Thyroid gland (tissue), 4 donors: ENCODE data around the gene NRXN2. TPM values are rescaled to one million over a fixed set of nuclear protein-coding genes. Genes with fewer than 3 reads are reported as not detected.

Experiments
- DNase-seq, 2 donors: peaks; one replicate each; pipeline ENCODE4 v3.0.0-alpha.2; 2019
- H3K27ac ChIP-seq, 3 donors: fragments of 200-600 bp; sonication (generic); 1 replicate in 2 of 3; 2 replicates in 1 of 3; pipeline ENCODE4 v1.5.1; 2016 to 2019; ENCODE audit warnings: mild to moderate bottlenecking in 1 of 3, moderate library complexity in 1 of 3
- H3K27me3 ChIP-seq: fragments of 200-600 bp; sonication (generic); one replicate; pipeline ENCODE4 v1.5.1; 2019
- H3K36me3 ChIP-seq, 2 donors: fragments of 200-600 bp; sonication (generic); one replicate each; pipeline ENCODE4 v1.5.1; 2016 to 2019
- H3K4me1 ChIP-seq, 2 donors: fragments of 200-600 bp; sonication (generic); one replicate each; pipeline ENCODE4 v1.5.1; 2017 to 2019
- H3K4me3 ChIP-seq, 3 donors: fragments of 200-600 bp; sonication (generic); replicated peaks in 1 of 3; 1 replicate in 2 of 3; 2 replicates in 1 of 3; pipeline ENCODE4 v1.5.1; 2016; ENCODE audit warnings: mild to moderate bottlenecking in 1 of 3
- H3K9me3 ChIP-seq: fragments of 200-600 bp; sonication (generic); one replicate; pipeline ENCODE4 v1.5.1; 2017
- CTCF ChIP-seq, 6 experiments: fragments of 200-600 bp in 3 of 6; fragments of 450-650 bp in 3 of 6; sonication (generic) in 3 of 6; IDR thresholded peaks; one replicate each; pipeline ENCODE4 v1.5.1; 2016 to 2019; ENCODE audit warnings: antibody characterized with exemption in 6 of 6, mild to moderate bottlenecking in 2 of 6, inconsistent platforms in 1 of 6, moderate library complexity in 1 of 6
- POLR2A ChIP-seq, 2 donors: fragments of 450-650 bp; IDR thresholded peaks; one replicate each; pipeline ENCODE4 v1.6.1; 2017; ENCODE audit warnings: antibody characterized with exemption in 2 of 2, mild to moderate bottlenecking in 2 of 2, moderate library complexity in 1 of 2
- WGBS, 2 donors: methylation state at CpG; one replicate each; pipeline ENCODE4 v1.1.5; 2017; 5-methylcytosine and 5-hydroxymethylcytosine counted together
- intact Hi-C: fragments of 100-400 bp; cut with DNase I; formaldehyde crosslinking; loops from one replicate; pipeline ENCODE4 v1.15.1; 2023
- total RNA-seq, 4 donors: library from RNA; depleted of rRNA; stranded (reverse); fragments of >200 nt; gene quantifications; one replicate each; pipeline ENCODE4 v1.2.3, GENCODE V29; 2016

Gene NRXN2
- total RNA-seq, 4 donors from 2014 or later: 2.0 to 12.3 (median 4.8) TPM

GRCh38 chr11:64718780-64719124, 4.2 kb downstream of the NRXN2 start:
- intact Hi-C loops: no loop called here
- Histone ChIP-seq H3K4me1 (no peaks in the 10 kb centered on the region), H3K36me3 (no peaks in the 10 kb centered on the region), H3K9me3 (no peaks in the 10 kb centered on the region), H3K4me3 (no peak overlapping the region), H3K27me3 (no peaks in the 10 kb centered on the region), H3K27ac (no peak overlapping the region)
- no peak for DNase-seq
- no peak for TF ChIP-seq POLR2A (IDR thresholded peaks at IDR 0.05)
- 71 to 72% methylated on average over 4 of the region's 4 CpGs for WGBS, 2 donors

GRCh38 chr11:64718084-64718779, 4.8 kb downstream of the NRXN2 start:
- no peak for DNase-seq
- TF ChIP-seq POLR2A (IDR thresholded peaks at IDR 0.05) (no peak), CTCF (IDR thresholded peaks at IDR 0.05) (no peak)
- H3K27ac ChIP-seq: no peak overlapping the region
- H3K9me3 ChIP-seq: no peaks in the 10 kb centered on the region
- H3K27me3 ChIP-seq: no peaks in the 10 kb centered on the region
- WGBS, 2 donors: 80% methylated on average over 15 of the region's 15 CpGs
- no peaks in the 10 kb centered on the region for H3K36me3 ChIP-seq
- peaks cover 0 to 2% of the 10 kb centered on the region in 2 donors for H3K4me1 ChIP-seq
- intact Hi-C loops: no loop called here
- H3K4me3 ChIP-seq: no peak overlapping the region

GRCh38 chr11:64717268-64717578, 5.8 kb downstream of the NRXN2 start:
- Histone ChIP-seq H3K27me3 (peaks cover 5% of the 10 kb centered on the region), H3K36me3 (no peaks in the 10 kb centered on the region), H3K4me3 (no peak overlapping the region), H3K27ac (no peak overlapping the region), H3K4me1 (peaks cover 0 to 12% of the 10 kb centered on the region in 2 donors), H3K9me3 (no peaks in the 10 kb centered on the region)
- WGBS, 2 donors: 68 to 73% methylated on average over 4 of the region's 4 CpGs
- TF ChIP-seq CTCF (IDR thresholded peaks at IDR 0.05): no peak
- TF ChIP-seq POLR2A (IDR thresholded peaks at IDR 0.05): no peak
- no peak for DNase-seq
- intact Hi-C loops: no loop called here

GRCh38 chr11:64716473-64717267, 6.3 kb downstream of the NRXN2 start:
- peaks cover 10% of the 10 kb centered on the region for H3K27me3 ChIP-seq
- intact Hi-C loops: no loop called here
- DNase-seq: no peak
- H3K4me3 ChIP-seq: no peak overlapping the region
- no peak for TF ChIP-seq CTCF (IDR thresholded peaks at IDR 0.05)
- TF ChIP-seq POLR2A (IDR thresholded peaks at IDR 0.05): no peak
- H3K4me1 ChIP-seq: peaks cover 0 to 13% of the 10 kb centered on the region in 2 donors
- 47 to 54% methylated on average over 18 to 21 of the region's 21 CpGs for WGBS, 2 donors
- no peaks in the 10 kb centered on the region for H3K36me3 ChIP-seq
- H3K27ac ChIP-seq: no peak overlapping the region
- no peaks in the 10 kb centered on the region for H3K9me3 ChIP-seq

GRCh38 chr11:64715756-64716472, 7.1 kb downstream of the NRXN2 start:
- Histone ChIP-seq H3K27me3 (peaks cover 10% of the 10 kb centered on the region), H3K9me3 (no peaks in the 10 kb centered on the region)

More at GRCh38 chr11:64715756-64716472, 7.1 kb downstream of the NRXN2 start:
- no peak for TF ChIP-seq POLR2A (IDR thresholded peaks at IDR 0.05)
- no peak for TF ChIP-seq CTCF (IDR thresholded peaks at IDR 0.05)
- DNase-seq: no peak
- WGBS, 2 donors: 57 to 60% methylated on average over 12 to 13 of the region's 13 CpGs
- intact Hi-C loops: no loop called here
- no peak overlapping the region for H3K27ac ChIP-seq
- H3K4me1 ChIP-seq: peaks cover 0 to 19% of the 10 kb centered on the region in 2 donors
- no peaks in the 10 kb centered on the region for H3K36me3 ChIP-seq
- H3K4me3 ChIP-seq: no peak overlapping the region
